ENCODE results near the gene CDK6.

CDK6 gene

GRCh38 chr7:92793656-92794205, 42.6 kb downstream of the CDK6 start:
- DNase-seq (ENCODE audit: low read depth), result no peak

GRCh38 chr7:92790992-92791391, 45.4 kb downstream of the CDK6 start:
- no peak for DNase-seq (ENCODE audit: low read depth)

GRCh38 chr7:92788559-92789183, 47.7 kb downstream of the CDK6 start:
- DNase-seq (ENCODE audit: low read depth), result no peak

GRCh38 chr7:92785923-92786322, 50.5 kb downstream of the CDK6 start:
- no peak for DNase-seq (ENCODE audit: low read depth)

- no peak for DNase-seq (ENCODE audit: low read depth)
Observed at GRCh38 chr7:92784935-92785334, 51.4 kb downstream of the CDK6 start.

GRCh38 chr7:92783260-92784201, 52.8 kb downstream of the CDK6 start:
- no peak for DNase-seq (ENCODE audit: low read depth)

- DNase-seq (ENCODE audit: low read depth), result no peak
Observed at GRCh38 chr7:92782855-92783254, 53.5 kb downstream of the CDK6 start.

GRCh38 chr7:92782236-92782635, 54.1 kb downstream of the CDK6 start:
- DNase-seq (ENCODE audit: low read depth), result no peak

GRCh38 chr7:92781117-92781720, 55.2 kb downstream of the CDK6 start:
- DNase-seq (ENCODE audit: low read depth), result no peak

- no peak for DNase-seq (ENCODE audit: low read depth)
Observed at GRCh38 chr7:92778972-92779371, 57.4 kb downstream of the CDK6 start.

GRCh38 chr7:92777993-92778392, 58.4 kb downstream of the CDK6 start:
- no peak for DNase-seq (ENCODE audit: low read depth)

GRCh38 chr7:92773808-92774207, 62.6 kb downstream of the CDK6 start:
- no peak for DNase-seq (ENCODE audit: low read depth)

GRCh38 chr7:92769844-92770243, 66.5 kb downstream of the CDK6 start:
- no peak for DNase-seq (ENCODE audit: low read depth)

GRCh38 chr7:92769394-92769699, 67.0 kb downstream of the CDK6 start:
- no peak for DNase-seq (ENCODE audit: low read depth)

- peak; percentile 31 for DNase-seq (ENCODE audit: low read depth)
Observed at GRCh38 chr7:92768501-92769393, 67.6 kb downstream of the CDK6 start.

- DNase-seq (ENCODE audit: low read depth), result no peak
Observed at GRCh38 chr7:92767437-92767836, 68.9 kb downstream of the CDK6 start.

GRCh38 chr7:92766461-92767003, 69.8 kb downstream of the CDK6 start:
- no peak for DNase-seq (ENCODE audit: low read depth)

GRCh38 chr7:92765725-92766124, 70.6 kb downstream of the CDK6 start:
- DNase-seq (ENCODE audit: low read depth), result no peak

GRCh38 chr7:92763636-92764423, 72.5 kb downstream of the CDK6 start:
- DNase-seq (ENCODE audit: low read depth), result no peak

GRCh38 chr7:92762851-92763250, 73.5 kb downstream of the CDK6 start:
- no peak for DNase-seq (ENCODE audit: low read depth)
